Measurements from ENCODE around the gene MGP. TPM values are rescaled to one million over a fixed set of nuclear protein-coding genes. Genes with fewer than 3 reads are reported as not detected.

The MGP gene
- total and polyA plus RNA-seq, 2 donors (not counting 1 experiment from before 2014, with no cell fraction given): 0.39 to 0.81 TPM

DNA sequence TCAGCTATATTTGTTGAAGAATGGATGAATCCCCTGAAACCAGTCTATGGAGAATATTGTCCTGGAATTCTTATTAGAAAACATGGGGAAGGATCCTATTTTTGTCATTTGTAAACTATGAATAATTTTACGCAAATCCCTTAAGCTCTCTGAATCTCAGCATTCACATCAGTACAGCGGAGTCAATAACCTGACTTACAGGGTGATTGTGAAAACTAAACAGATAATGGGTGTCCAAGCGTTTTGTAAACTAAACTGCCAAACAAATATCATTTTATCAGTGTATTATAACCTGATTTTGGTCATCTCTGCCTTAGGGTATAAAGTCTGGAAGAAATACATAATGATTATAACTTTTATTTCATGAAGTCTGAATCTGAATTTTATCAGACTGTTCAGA is 52.3 kb downstream of the MGP start:
- no peak overlapping the region for H3K4me3 Mint-ChIP-seq
- no peak overlapping the region for H3K27ac ChIP-seq (ENCODE audit: low read length in 2 of 2)
- H3K27ac Mint-ChIP-seq: no peak overlapping the region
- H2AFZ ChIP-seq (ENCODE audit: insufficient read depth, low read depth, low read length, poor library complexity, severe bottlenecking): no peak overlapping the region
- no peak overlapping the region for H3K9ac ChIP-seq (ENCODE audit: low read length)
- H3K4me3 ChIP-seq (ENCODE audit: control extremely low read depth in 1 of 5, extremely low read depth in 1 of 5, insufficient read depth in 1 of 5, low read depth in 2 of 5, low read length in 4 of 5): no peak overlapping the region
- H4K20me1 ChIP-seq (ENCODE audit: control insufficient read depth, insufficient read depth, low read length, poor library complexity, severe bottlenecking): no peaks in the 10 kb centered on the region
- peaks cover 31% of the 10 kb centered on the region for H3K27me3 Mint-ChIP-seq
- no peak overlapping the region for H3K4me2 ChIP-seq (replicated peaks; ENCODE audit: low read depth, low read length, poor library complexity, severe bottlenecking)
- ChIA-PET CTCF (interaction anchor here (1.1 to 1.2 kb wide), 3 partner anchors 9 to 388 kb away, joined by 3 to 4 read pairs (median 3); no protein-coding TSS in a partner anchor), POLR2A (no interaction called here)
- no peaks in the 10 kb centered on the region for H3K4me1 Mint-ChIP-seq
- no peaks in the 10 kb centered on the region for H3K4me1 ChIP-seq (ENCODE audit: control insufficient read depth in 2 of 2, insufficient read depth in 2 of 2, low read length in 2 of 2)
- peaks cover 0 to 1% (median 0%) of the 10 kb centered on the region in 3 donors for H3K9me3 ChIP-seq (ENCODE audit: control extremely low read depth in 1 of 3, control insufficient read depth in 2 of 3, insufficient read depth in 1 of 3, low read length in 2 of 3)
- no peaks in the 10 kb centered on the region for H3K79me2 ChIP-seq (ENCODE audit: control insufficient read depth, insufficient read depth, low read length)
- peaks cover 0 to 7% (median 0%) of the 10 kb centered on the region in 4 experiments for H3K27me3 ChIP-seq (replicated peaks in 1 of 4; ENCODE audit: control extremely low read depth in 1 of 4, control insufficient read depth in 3 of 4, insufficient read depth in 4 of 4, low read length in 3 of 4)
- H3K36me3 ChIP-seq (replicated peaks in 1 of 2; ENCODE audit: control extremely low read depth in 1 of 2, control insufficient read depth in 1 of 2, extremely low read depth in 1 of 2, insufficient read depth in 2 of 2, low read length in 1 of 2): no peaks in the 10 kb centered on the region
- WGBS (ENCODE audit: insufficient coverage): no CpG with 5 or more reads among the region's 3 CpGs
- no peak for ATAC-seq (ENCODE audit: low read depth)
- no peak for DNase-seq
- H3K9me3 Mint-ChIP-seq (ENCODE audit: insufficient read depth): no peaks in the 10 kb centered on the region
- intact Hi-C loops (cut with micrococcal nuclease): no loop called here
- no peak for TF ChIP-seq EZH2 (IDR thresholded peaks at IDR 0.05; ENCODE audit: borderline replicate concordance, insufficient read depth, low read depth, low read length, poor library complexity, severe bottlenecking)
- TF ChIP-seq, protein P1, sequence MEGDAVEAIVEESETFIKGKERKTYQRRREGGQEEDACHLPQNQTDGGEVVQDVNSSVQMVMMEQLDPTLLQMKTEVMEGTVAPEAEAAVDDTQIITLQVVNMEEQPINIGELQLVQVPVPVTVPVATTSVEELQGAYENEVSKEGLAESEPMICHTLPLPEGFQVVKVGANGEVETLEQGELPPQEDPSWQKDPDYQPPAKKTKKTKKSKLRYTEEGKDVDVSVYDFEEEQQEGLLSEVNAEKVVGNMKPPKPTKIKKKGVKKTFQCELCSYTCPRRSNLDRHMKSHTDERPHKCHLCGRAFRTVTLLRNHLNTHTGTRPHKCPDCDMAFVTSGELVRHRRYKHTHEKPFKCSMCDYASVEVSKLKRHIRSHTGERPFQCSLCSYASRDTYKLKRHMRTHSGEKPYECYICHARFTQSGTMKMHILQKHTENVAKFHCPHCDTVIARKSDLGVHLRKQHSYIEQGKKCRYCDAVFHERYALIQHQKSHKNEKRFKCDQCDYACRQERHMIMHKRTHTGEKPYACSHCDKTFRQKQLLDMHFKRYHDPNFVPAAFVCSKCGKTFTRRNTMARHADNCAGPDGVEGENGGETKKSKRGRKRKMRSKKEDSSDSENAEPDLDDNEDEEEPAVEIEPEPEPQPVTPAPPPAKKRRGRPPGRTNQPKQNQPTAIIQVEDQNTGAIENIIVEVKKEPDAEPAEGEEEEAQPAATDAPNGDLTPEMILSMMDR (IDR thresholded peaks at IDR 0.05): no peak

Other genes with a start within 250 kb of the MGP start
- gene GUCY2C, start 189.3 kb downstream of the MGP start, total RNA-seq: 0.29 and 0.37 TPM in 2 replicates
- gene GUCY2C, start 189.3 kb downstream of the MGP start, polyA plus RNA-seq: 0.04 and 0.28 TPM in 2 replicates
- 77.3 and 84.7 TPM in 2 replicates for gene WBP11, start 82.4 kb downstream of the MGP start, total RNA-seq
- 13.6 and 40.8 TPM in 2 replicates for gene WBP11, start 82.4 kb downstream of the MGP start, polyA plus RNA-seq
- 1.2 and 1.4 TPM in 2 replicates for gene C12orf60, start 82.2 kb downstream of the MGP start, total RNA-seq
- gene C12orf60, start 82.2 kb downstream of the MGP start, polyA plus RNA-seq: 0.25 and 0.29 TPM in 2 replicates
- gene SMCO3, start 71.7 kb downstream of the MGP start, total RNA-seq: not detected in 2 replicates
- gene SMCO3, start 71.7 kb downstream of the MGP start, polyA plus RNA-seq: not detected in 2 replicates
- not detected in 2 replicates for gene ART4, start 42.3 kb downstream of the MGP start, total RNA-seq
- not detected in 2 replicates for gene ART4, start 42.3 kb downstream of the MGP start, polyA plus RNA-seq
- 9.0 and 12.4 TPM in 2 replicates for gene ERP27, start 52.7 kb upstream of the MGP start, total RNA-seq
- gene ERP27, start 52.7 kb upstream of the MGP start, polyA plus RNA-seq: 6.2 and 7.8 TPM in 2 replicates
- 508 and 514 TPM in 2 replicates for gene ARHGDIB, start 75.7 kb upstream of the MGP start, total RNA-seq
- gene ARHGDIB, start 75.7 kb upstream of the MGP start, polyA plus RNA-seq: 514 and 826 TPM in 2 replicates
- not detected in 2 replicates for gene PDE6H, start 87.2 kb upstream of the MGP start, total RNA-seq
- gene PDE6H, start 87.2 kb upstream of the MGP start, polyA plus RNA-seq: not detected in 2 replicates

Data from B cell (primary cell).